ENCODE results near the gene KIF24.
"Not testable (repeated sequence)": the region's sequence is repeated elsewhere in the genome, so short reads cannot be mapped to it uniquely, and the experiment has no call there.

The KIF24 gene

DNA sequence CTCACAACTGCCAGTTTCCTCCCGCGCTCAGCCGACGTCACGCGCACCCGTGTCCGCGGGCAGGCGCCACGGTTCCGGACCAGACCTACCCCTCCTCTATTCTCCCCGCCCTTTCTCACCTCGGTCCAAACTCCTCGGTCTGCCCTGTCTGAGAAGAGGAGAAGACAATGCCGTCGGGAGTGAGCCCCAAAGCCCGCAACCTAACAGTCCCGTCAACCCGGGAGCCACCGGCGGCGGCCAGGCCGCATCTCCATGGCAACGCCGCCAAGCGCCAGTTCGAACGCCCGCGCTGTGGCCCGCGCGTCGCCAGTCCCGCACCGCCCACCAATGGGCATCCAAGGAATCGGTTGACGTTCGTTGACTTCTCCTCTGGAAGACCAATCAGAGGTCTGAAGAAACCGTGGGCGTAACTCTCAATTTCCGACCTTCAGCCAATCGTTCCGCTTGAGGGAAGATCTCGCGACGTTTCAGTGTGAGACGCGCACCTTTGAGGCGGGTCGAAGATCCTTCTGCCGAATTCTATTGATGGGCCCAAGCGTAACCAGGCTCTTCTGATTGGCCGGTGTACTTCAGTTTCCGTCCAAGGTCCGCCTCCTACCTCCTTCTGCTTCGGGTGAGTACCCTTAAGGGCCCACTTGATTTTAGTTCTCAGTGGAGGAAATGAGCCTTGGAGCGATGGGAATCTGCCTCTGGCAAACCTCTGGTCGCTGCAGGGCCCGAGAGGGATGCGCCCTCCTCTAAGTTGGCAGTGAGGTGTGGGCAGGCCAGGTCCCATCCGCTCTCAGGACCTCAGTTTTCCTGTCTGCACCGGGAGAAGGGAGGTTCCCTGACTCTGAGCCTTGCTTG, at the start of gene KIF24, which contains the start of gene NUDT2:
Gene KIF24 (minus strand): TSS at position 282 of the 846 bp plus-strand sequence. CDS start 17,922 bp downstream, outside the sequence.
Gene NUDT2 (plus strand): TSS at position 583 of the 846 bp plus-strand sequence. CDS start 9,471 bp downstream, outside the sequence.
- DNase-seq (ENCODE audit: low spot score) = peak; percentile 100

DNA sequence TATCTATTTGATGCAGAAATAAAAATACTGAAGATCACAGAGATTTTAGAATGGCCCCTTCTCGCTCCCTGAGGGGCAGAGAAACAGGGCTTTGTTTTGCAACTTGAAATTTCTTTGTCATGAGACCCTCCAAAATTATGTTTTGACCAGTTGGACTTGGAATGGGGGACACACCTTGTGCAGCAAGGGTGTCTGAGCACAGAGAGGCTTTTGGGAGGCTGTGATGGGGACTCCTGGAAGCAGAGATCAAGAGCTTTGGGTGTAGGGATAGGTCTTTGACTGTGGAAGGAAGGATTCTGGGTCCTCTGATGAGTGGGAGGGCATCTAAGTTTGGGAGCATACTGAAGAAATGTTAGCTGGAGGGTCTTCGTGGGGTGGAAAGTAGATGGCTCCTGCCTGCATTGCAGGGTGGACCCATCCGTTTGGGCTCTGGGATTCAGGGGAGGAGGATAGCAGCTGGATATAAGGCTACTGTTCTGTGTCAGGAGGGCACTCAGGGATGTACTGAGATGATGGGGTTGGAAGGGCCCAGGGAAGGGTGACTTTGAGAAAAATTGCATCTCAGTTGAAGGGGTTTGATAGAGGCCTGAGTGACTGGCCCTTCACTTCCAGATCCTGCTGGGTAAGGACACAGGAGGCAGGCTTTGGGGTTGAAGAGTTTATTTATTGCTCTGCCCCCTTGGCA, 49.5 kb upstream of the KIF24 start:
- no peak for DNase-seq (ENCODE audit: low spot score)

DNA sequence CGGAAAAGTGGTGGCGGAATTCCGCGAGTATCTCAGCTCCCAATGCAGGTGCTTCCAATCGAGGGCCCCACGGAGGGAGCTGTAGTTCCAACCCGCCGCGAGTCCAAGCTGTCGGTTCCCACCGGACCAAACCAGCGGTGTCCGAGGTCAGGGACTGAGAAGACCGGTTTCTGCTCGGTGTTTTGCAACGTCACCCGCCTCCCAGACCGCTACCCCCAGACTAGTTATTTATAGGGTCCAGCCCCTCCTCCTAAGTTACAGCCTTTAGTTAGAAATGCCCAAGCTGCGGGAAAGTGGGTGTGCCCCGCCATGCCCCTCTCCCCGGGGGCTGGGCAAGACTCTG, 48.3 kb upstream of the KIF24 start:
- DNase-seq (ENCODE audit: low spot score) = no peak

- peak; percentile 94 for DNase-seq (ENCODE audit: low spot score)
Measured at GRCh38 chr9:34376596-34377403, 47.7 kb upstream of the KIF24 start, which contains the start of gene MYORG. TSS of gene MYORG (minus strand) at chr9:34376898. CDS start at chr9:34372943, 3,955 bp downstream.

GRCh38 chr9:34375901-34376595, 47.0 kb upstream of the KIF24 start:
- DNase-seq (ENCODE audit: low spot score) = peak; percentile 58

DNA sequence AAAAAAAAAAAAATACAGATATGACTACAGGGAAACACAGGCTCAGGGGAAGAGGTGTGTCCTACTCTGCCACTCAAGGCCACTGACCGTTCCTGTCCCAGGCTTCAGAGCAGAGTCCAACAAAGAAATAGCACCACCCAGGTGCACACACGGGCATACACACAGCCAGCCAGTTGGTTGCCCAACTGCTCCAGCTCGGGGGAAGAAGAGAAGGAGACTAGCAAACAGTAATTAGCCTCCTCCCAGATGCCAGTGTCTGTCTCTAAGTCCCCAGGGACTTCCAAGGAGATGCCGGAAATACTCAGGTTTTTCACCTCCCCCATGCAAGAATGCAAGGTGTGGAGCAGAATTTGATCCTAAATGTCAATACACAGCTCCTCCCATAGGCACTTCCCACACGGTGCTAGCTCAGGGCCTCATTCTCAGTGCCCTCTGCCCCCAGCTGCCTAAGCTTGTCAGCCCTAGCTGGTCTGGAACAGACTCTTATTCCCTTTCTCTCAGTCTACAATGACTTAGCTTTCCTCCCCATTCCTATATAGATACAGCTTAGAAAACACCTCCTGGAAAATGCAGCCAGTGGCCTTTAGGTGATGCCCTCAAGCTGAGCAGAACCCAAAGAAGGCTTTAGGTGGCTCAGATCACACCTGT, 46.0 kb upstream of the KIF24 start:
- no peak for DNase-seq (ENCODE audit: low spot score)

DNA sequence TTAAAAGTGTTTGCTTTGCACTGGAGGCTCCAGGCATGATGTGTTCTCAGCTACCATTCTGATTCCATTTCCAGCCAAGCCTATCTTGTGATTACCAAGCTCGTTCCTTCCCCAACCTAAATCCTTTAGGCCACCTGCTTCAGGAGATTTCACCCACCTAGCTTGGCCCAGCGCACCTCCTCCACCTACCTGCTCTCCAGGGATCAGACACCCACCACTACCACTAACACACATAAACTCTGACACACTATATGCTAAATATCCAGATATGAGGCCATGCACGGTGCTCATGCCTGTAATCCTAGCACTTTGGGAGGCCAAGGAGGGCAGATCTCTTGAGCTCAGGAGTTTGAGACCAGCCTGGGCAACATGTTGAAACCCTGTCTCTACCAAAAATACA, 45.3 kb upstream of the KIF24 start:
- DNase-seq (ENCODE audit: low spot score) = no peak

GRCh38 chr9:34373749-34374148, 44.7 kb upstream of the KIF24 start:
- DNase-seq (ENCODE audit: low spot score) = no peak

DNA sequence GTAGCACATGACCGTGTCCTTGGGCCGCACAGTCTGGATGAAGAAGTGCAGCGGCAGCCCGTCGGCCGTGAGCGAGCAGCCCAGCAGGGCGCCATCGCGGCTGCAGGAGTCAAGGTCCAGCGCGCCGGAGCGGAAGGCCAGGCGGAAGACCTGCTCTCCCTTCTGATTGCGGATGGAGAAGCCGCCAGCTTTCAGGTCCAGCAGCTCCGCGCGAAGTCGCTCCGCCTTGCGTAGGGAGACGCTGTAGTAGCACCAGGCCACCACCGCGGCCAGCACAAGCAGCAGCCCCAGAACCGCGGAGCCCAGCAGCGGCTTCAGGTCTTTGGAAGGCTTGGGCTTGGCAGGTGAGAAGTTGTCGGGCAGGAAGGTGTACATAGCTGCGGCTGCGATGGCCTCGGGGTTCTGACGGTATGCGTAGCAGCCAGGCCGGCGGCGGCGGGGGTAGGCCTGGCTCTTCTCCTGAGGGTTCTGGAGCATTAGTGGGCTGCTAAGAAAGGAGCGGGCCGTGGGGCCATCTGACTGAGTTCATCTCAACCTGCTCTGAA, 43.5 kb upstream of the KIF24 start:
- no peak for DNase-seq (ENCODE audit: low spot score)

DNA sequence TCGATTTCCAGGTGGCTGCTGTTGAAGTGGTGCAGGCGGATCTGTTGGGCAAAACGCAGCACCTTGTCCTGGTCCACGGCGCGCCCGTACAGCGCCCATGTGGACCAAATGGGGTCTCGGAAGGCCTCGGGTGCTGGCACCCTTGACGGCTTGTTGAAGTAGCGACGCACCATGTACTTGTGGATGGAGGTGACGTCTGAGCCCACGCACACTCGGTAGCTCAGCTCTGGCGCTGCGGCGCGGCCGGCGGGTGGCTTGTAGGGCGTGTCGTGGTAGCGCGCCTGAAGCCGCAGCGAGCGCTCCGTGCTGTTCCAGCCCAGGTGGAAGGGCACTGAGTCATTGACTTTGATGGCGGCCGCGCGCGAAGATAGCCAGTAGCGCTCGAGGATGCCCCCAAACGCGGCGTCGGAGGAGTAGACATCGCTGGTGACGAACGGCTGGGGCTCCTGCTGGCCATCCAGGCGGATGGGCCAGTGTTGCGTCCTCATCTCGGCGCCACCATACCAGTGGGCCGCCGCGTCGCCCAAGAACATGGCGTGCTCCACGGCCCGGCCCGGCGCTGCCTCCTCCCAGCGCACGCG, 42.9 kb upstream of the KIF24 start:
- no peak for DNase-seq (ENCODE audit: low spot score)

- DNase-seq (ENCODE audit: low spot score) = no peak
Measured at GRCh38 chr9:34370970-34371880, 42.2 kb upstream of the KIF24 start.

DNA sequence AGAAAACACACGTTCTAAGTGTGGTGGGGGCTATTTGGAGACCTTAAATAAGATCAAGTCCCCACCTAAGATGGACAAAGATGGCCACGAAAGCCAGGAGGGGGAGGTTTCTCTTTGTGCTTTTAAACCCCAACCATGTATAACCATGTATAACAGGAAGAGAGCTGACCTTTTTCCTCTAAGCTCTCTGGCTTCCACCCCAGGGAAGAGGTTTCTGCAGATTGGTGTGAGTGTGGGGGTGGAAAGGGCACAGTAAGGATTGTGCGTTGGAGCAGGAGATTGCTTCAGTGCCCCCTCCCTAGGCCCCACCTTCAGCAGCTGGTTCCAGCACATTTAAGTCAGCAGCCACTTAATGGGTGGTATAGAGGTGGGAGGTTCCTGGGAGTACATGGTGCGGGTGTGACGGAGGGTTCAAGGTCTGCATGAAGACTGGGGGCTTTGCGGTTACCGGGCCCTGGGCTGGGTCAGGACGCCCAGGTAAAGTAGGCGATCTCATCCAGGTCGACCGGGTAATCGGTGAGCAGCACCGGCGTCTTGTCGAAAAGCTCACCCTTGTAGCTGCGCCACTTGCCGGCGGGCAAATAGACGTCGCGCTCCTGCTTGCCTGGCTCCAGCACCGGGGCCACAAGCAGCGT, 41.4 kb upstream of the KIF24 start:
- no peak for DNase-seq (ENCODE audit: low spot score)

DNA sequence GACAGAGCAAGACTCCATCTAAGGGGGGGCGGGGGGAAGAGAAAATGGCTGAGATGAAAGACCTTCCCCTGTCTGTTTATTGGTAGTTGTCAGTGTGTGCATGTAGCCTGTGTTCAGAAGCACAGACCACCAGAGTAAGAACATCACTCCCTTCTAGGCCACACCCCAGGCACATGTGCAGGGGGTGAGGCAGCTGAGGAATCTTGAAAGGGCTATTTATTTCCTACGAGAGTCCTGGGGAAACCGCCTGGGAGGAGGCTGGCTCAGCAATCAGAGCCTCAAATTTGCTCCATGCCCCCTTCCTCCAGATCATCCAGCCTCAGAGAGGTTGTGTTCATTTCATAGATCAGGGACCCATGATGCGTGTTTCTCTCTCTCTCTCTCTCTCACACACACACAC, 40.6 kb upstream of the KIF24 start:
- no peak for DNase-seq (ENCODE audit: low spot score)

DNA sequence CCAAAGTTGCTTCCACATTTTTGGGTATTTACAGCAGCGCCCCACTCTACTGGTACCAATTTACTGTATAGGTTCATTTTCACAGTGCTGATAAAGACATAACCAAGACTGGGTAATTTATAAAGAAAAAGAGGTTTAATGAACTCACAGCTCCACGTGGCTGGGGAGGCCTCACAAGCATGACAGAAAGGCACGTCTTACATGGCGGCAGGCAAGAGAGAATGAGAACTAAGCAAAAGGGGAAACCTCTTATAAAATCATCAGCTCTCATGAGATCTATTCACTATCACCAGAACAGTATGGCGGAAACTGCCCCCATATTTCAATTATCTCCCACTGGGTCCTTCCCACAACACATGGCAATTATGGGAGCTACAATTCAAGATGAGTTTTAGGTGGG, 39.7 kb upstream of the KIF24 start:
- not testable (repeated sequence) for DNase-seq (ENCODE audit: low spot score)

DNA sequence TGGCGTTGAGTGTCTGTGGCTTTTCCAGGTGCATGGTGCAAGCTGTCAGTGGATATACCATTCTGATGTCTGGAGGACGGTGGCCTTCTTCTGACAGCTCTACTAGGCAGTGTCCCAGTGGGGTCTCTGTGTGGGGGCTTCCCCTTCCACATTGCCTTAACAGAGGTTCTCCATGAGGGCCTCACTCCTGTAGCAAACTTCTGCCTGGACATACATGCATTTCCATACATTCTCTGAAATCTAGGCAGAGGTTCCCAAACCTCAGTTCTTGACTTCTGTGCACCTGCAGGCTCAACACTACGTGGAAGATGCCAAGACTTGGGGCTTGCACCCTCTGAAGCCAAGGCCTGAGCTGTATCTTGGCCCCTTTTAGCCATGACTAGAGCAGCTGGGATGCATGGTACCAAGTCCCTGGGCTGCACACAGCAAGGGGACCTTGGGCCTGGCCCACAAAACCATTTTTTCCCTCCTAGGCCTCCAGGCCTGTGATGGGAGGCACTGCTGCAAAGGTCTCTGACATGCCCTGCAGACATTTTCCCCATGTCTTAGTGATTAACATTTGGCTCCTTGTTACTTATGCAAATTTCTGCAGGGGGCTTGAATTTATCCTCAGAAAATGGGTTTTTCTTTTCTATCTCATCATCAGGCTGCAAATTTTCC, 38.8 kb upstream of the KIF24 start:
- not testable (repeated sequence) for DNase-seq (ENCODE audit: low spot score)

- DNase-seq (ENCODE audit: low spot score) = no peak
Measured at GRCh38 chr9:34366365-34366764, 37.3 kb upstream of the KIF24 start.

GRCh38 chr9:34365282-34365681, 36.2 kb upstream of the KIF24 start:
- DNase-seq (ENCODE audit: low spot score) = no peak

GRCh38 chr9:34363619-34364351, 34.7 kb upstream of the KIF24 start:
- DNase-seq (ENCODE audit: low spot score) = no peak
